H9 (cell line): ENCODE measurements around the gene KLK11. TPM values are rescaled to one million over a fixed set of nuclear protein-coding genes. Genes with fewer than 3 reads are reported as not detected.

Experiments used
- DNase-seq: peaks from one replicate; pipeline ENCODE4 v3.0.0-alpha.2; 2017
- H2AFZ ChIP-seq: one replicate; pipeline ENCODE4 v1.6.1; 2013; ENCODE audit warnings: mild to moderate bottlenecking, low read length, control low read depth, moderate library complexity
- H2AK5ac ChIP-seq: 2 replicates; pipeline ENCODE4 v1.6.1; 2013; ENCODE audit warnings: low read length, control low read depth, mixed read lengths; ENCODE audit not compliant: insufficient read length
- H2BK120ac ChIP-seq: one replicate; pipeline ENCODE4 v1.6.1; 2013; ENCODE audit warnings: low read depth, mild to moderate bottlenecking, low read length, control low read depth, inconsistent platforms; ENCODE audit not compliant: poor library complexity, severe bottlenecking
- H2BK12ac ChIP-seq: 2 replicates; pipeline ENCODE4 v1.6.1; 2013; ENCODE audit warnings: low read length, control low read depth, mixed read lengths, low read depth; ENCODE audit not compliant: insufficient read length
- H2BK15ac ChIP-seq: 2 replicates; pipeline ENCODE4 v1.6.1; 2013; ENCODE audit warnings: low read depth, low read length, control low read depth
- H2BK20ac ChIP-seq: one replicate; pipeline ENCODE4 v1.6.1; 2013; ENCODE audit warnings: low read depth, mild to moderate bottlenecking, low read length, control low read depth, inconsistent platforms; ENCODE audit not compliant: poor library complexity, severe bottlenecking
- H2BK5ac ChIP-seq: 2 replicates; pipeline ENCODE4 v1.6.1; 2013; ENCODE audit warnings: low read length, control low read depth, mixed read lengths; ENCODE audit not compliant: insufficient read length
- H3K14ac ChIP-seq: 2 replicates; pipeline ENCODE4 v1.6.1; 2013; ENCODE audit warnings: low read length, control low read depth; ENCODE audit not compliant: insufficient read depth
- H3K18ac ChIP-seq: 2 replicates; pipeline ENCODE4 v1.6.1; 2013; ENCODE audit warnings: low read depth, mild to moderate bottlenecking, mixed read lengths, low read length, control low read depth; ENCODE audit not compliant: insufficient read length
- H3K23ac ChIP-seq: 2 replicates; pipeline ENCODE4 v1.6.1; 2013; ENCODE audit warnings: low read length, control low read depth, mixed read lengths, low read depth; ENCODE audit not compliant: insufficient read length
- H3K23me2 ChIP-seq: 2 replicates; pipeline ENCODE4 v1.6.1; 2013; ENCODE audit warnings: low read depth, mild to moderate bottlenecking, mixed read lengths, low read length, control low read depth; ENCODE audit not compliant: insufficient read length, poor library complexity, severe bottlenecking
- H3K27ac ChIP-seq: 2 replicates; pipeline ENCODE4 v1.5.1; 2013; ENCODE audit warnings: low read length, control low read depth, mixed read lengths, low read depth; ENCODE audit not compliant: insufficient read length
- H3K27me3 ChIP-seq: 2 replicates; pipeline ENCODE4 v1.6.1; 2013; ENCODE audit warnings: low read length, control low read depth, inconsistent platforms; ENCODE audit not compliant: insufficient read depth
- H3K4ac ChIP-seq: 2 replicates; pipeline ENCODE4 v1.6.1; 2013; ENCODE audit warnings: low read depth, mild to moderate bottlenecking, control low read depth, inconsistent platforms, low read length, moderate library complexity
- H3K4me1 ChIP-seq: 2 replicates; pipeline ENCODE4 v1.6.1; 2013; ENCODE audit warnings: low read length, control low read depth, inconsistent platforms; ENCODE audit not compliant: insufficient read depth
- H3K4me2 ChIP-seq: 2 replicates; pipeline ENCODE4 v1.6.1; 2013; ENCODE audit warnings: low read length, control low read depth, mixed read lengths; ENCODE audit not compliant: insufficient read length, insufficient read depth
- H3K56ac ChIP-seq: 2 replicates; pipeline ENCODE4 v1.6.1; 2013; ENCODE audit warnings: low read depth, mild to moderate bottlenecking, mixed read lengths, low read length, control low read depth; ENCODE audit not compliant: insufficient read length
- H3K79me1 ChIP-seq: 2 replicates; pipeline ENCODE4 v1.6.1; 2013; ENCODE audit warnings: low read depth, mild to moderate bottlenecking, moderate library complexity, low read length, control low read depth, inconsistent platforms; ENCODE audit not compliant: insufficient read depth, poor library complexity, severe bottlenecking
- H3K79me2 ChIP-seq: 2 replicates; pipeline ENCODE4 v1.6.1; 2013; ENCODE audit warnings: low read length, control low read depth, inconsistent platforms; ENCODE audit not compliant: insufficient read depth
- H3K9ac ChIP-seq: 2 replicates; pipeline ENCODE4 v1.6.1; 2013; ENCODE audit warnings: low read length, control low read depth, mixed read lengths; ENCODE audit not compliant: insufficient read length; ENCODE audit errors: extremely low read depth
- H3K9me3 ChIP-seq: one replicate; pipeline ENCODE4 v1.6.1; 2013; ENCODE audit warnings: low read depth, low read length, inconsistent platforms; ENCODE audit not compliant: control insufficient read depth
- H3T11ph ChIP-seq: one replicate; pipeline ENCODE4 v1.6.1; 2013; ENCODE audit warnings: mild to moderate bottlenecking, low read length, control low read depth, inconsistent platforms
- H4K20me1 ChIP-seq: one replicate; pipeline ENCODE4 v1.6.1; 2013; ENCODE audit not compliant: control insufficient read depth, insufficient read length, insufficient read depth
- H4K5ac ChIP-seq: 2 replicates; pipeline ENCODE4 v1.6.1; 2013; ENCODE audit warnings: low read depth, mild to moderate bottlenecking, mixed read lengths, low read length, control low read depth; ENCODE audit not compliant: insufficient read length
- H4K8ac ChIP-seq: replicated peaks from 2 replicates; pipeline ENCODE4 v1.6.1; 2013; ENCODE audit warnings: low read length, control low read depth, mixed read lengths, low read depth; ENCODE audit not compliant: insufficient read length
- H4K91ac ChIP-seq: 2 replicates; pipeline ENCODE4 v1.6.1; 2013; ENCODE audit warnings: low read depth, mild to moderate bottlenecking, moderate library complexity, mixed read lengths, low read length, control low read depth; ENCODE audit not compliant: insufficient read length
- H3K27ac Mint-ChIP-seq, 3 experiments: 2 replicates in 2 of 3; 3 replicates in 1 of 3; pipeline ENCODE4 v1.8.0; 2020 to 2021; ENCODE audit warnings: mixed read lengths in 3 of 3, mild to moderate bottlenecking in 1 of 3, moderate library complexity in 1 of 3
- H3K27me3 Mint-ChIP-seq: 2 replicates; pipeline ENCODE4 v1.8.0; 2021; ENCODE audit warnings: low read depth, mild to moderate bottlenecking, moderate library complexity, mixed read lengths
- H3K36me3 Mint-ChIP-seq, 3 experiments: 2 replicates in 2 of 3; 3 replicates in 1 of 3; pipeline ENCODE4 v1.8.0; 2020 to 2021; ENCODE audit warnings: low read depth in 3 of 3, mixed read lengths in 3 of 3; ENCODE audit not compliant: insufficient read depth in 1 of 3
- H3K4me1 Mint-ChIP-seq, 2 experiments: 2 replicates each; pipeline ENCODE4 v1.8.0; 2020; ENCODE audit warnings: mixed read lengths in 2 of 2
- H3K4me3 Mint-ChIP-seq, 2 experiments: 2 replicates in 1 of 2; 3 replicates in 1 of 2; pipeline ENCODE4 v1.8.0; 2020 to 2021; ENCODE audit warnings: mild to moderate bottlenecking in 2 of 2, mixed read lengths in 2 of 2, moderate library complexity in 1 of 2
- H3K9me3 Mint-ChIP-seq, 2 experiments: 2 replicates in 1 of 2; 3 replicates in 1 of 2; pipeline ENCODE4 v1.8.0; 2020; ENCODE audit warnings: mild to moderate bottlenecking in 2 of 2, mixed read lengths in 2 of 2, moderate library complexity in 1 of 2
- WGBS: extraction: QIAGEN DNeasy Blood & Tissue Kit; methylation state at CpG from one replicate; pipeline ENCODE4 v1.1.7; 2013; ENCODE audit warnings: missing lambda C conversion rate, low lambda C conversion rate, mixed read lengths; ENCODE audit not compliant: insufficient read length; ENCODE audit errors: extremely low coverage; 5-methylcytosine and 5-hydroxymethylcytosine counted together
- total RNA-seq: library from RNA; stranded (reverse); gene quantifications from 2 replicates; pipeline ENCODE4 v1.2.1, GENCODE V29; 2021
- TF ChIP-seq, protein P1 (sequence below): fragments of 200-600 bp; sonication (generic); conservative IDR thresholded peaks from 3 replicates; pipeline ENCODE4 v1.8.0; 2021; ENCODE audit warnings: antibody characterized with exemption, mild to moderate bottlenecking

Gene KLK11
- total RNA-seq, 1 experiment from 2014 or later: not detected

GRCh38 chr19:51027873-51028272, 1.5 kb upstream of the KLK11 start:
- H3K36me3 Mint-ChIP-seq: no peaks in the 10 kb centered on the region

More at GRCh38 chr19:51027873-51028272, 1.5 kb upstream of the KLK11 start:
- Histone ChIP-seq H4K91ac (no peak overlapping the region), H2BK120ac (no peak overlapping the region), H4K5ac (no peak overlapping the region), H3K27ac (no peak overlapping the region), H3K4me2 (no peak overlapping the region), H3K18ac (no peak overlapping the region), H3T11ph (no peak overlapping the region), H3K9me3 (no peaks in the 10 kb centered on the region), H3K27me3 (no peaks in the 10 kb centered on the region), H2BK12ac (no peak overlapping the region), H2BK15ac (no peak overlapping the region), H2BK20ac (no peak overlapping the region), H3K79me1 (no peaks in the 10 kb centered on the region), H3K4ac (no peak overlapping the region), H3K23me2 (no peaks in the 10 kb centered on the region), H4K20me1 (no peaks in the 10 kb centered on the region), H3K14ac (no peak overlapping the region), H2BK5ac (no peak overlapping the region), H3K4me1 (no peaks in the 10 kb centered on the region), H4K8ac (no peak overlapping the region), H2AK5ac (no peak overlapping the region), H2AFZ (no peak overlapping the region), H3K9ac (no peak overlapping the region), H3K56ac (no peak overlapping the region), H3K23ac (no peak overlapping the region), H3K79me2 (no peaks in the 10 kb centered on the region)
- peaks cover 24 to 45% of the 10 kb centered on the region in 2 experiments for H3K4me1 Mint-ChIP-seq
- peaks cover 4% of the 10 kb centered on the region for H3K27me3 Mint-ChIP-seq
- TF ChIP-seq, protein P1, sequence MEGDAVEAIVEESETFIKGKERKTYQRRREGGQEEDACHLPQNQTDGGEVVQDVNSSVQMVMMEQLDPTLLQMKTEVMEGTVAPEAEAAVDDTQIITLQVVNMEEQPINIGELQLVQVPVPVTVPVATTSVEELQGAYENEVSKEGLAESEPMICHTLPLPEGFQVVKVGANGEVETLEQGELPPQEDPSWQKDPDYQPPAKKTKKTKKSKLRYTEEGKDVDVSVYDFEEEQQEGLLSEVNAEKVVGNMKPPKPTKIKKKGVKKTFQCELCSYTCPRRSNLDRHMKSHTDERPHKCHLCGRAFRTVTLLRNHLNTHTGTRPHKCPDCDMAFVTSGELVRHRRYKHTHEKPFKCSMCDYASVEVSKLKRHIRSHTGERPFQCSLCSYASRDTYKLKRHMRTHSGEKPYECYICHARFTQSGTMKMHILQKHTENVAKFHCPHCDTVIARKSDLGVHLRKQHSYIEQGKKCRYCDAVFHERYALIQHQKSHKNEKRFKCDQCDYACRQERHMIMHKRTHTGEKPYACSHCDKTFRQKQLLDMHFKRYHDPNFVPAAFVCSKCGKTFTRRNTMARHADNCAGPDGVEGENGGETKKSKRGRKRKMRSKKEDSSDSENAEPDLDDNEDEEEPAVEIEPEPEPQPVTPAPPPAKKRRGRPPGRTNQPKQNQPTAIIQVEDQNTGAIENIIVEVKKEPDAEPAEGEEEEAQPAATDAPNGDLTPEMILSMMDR: no peak
- H3K4me3 Mint-ChIP-seq: no peak overlapping the region
- H3K9me3 Mint-ChIP-seq: no peaks in the 10 kb centered on the region; a peak in 1 of 5 replicates
- no peak overlapping the region for H3K27ac Mint-ChIP-seq
- WGBS: no CpG with 5 or more reads among the region's 5 CpGs
- DNase-seq: no peak
